AG08396 (cell line): ENCODE data around the gene PARD3.
"Not testable (repeated sequence)": the region's sequence is repeated elsewhere in the genome, so short reads cannot be mapped to it uniquely, and the experiment has no call there.

Experiments
- DNase-seq: peaks from one replicate; pipeline ENCODE4 v3.0.0; 2012; ENCODE audit warnings: low spot score, mixed read lengths

The PARD3 gene

GRCh38 chr10:34715511-34716187 is 99.4 kb downstream of the PARD3 start:
- DNase-seq = no peak

- DNase-seq = peak; percentile 34
Measured at GRCh38 chr10:34713875-34714274, 101.2 kb downstream of the PARD3 start.

GRCh38 chr10:34711500-34711899 is 103.6 kb downstream of the PARD3 start:
- DNase-seq = no peak

GRCh38 chr10:34710391-34710751 is 104.7 kb downstream of the PARD3 start:
- DNase-seq = peak; percentile 58

GRCh38 chr10:34709637-34710390 is 105.3 kb downstream of the PARD3 start:
- DNase-seq = no peak

- DNase-seq = no peak
Measured at GRCh38 chr10:34707656-34708055, 107.4 kb downstream of the PARD3 start.

GRCh38 chr10:34706992-34707391 is 108.1 kb downstream of the PARD3 start:
- not testable (repeated sequence) for DNase-seq

GRCh38 chr10:34706147-34706546 is 108.9 kb downstream of the PARD3 start:
- DNase-seq = no peak

- DNase-seq = no peak
Measured at GRCh38 chr10:34705563-34705962, 109.5 kb downstream of the PARD3 start.

GRCh38 chr10:34704526-34705184 is 110.4 kb downstream of the PARD3 start:
- no peak for DNase-seq

- DNase-seq = no peak
Measured at GRCh38 chr10:34702982-34703381, 112.1 kb downstream of the PARD3 start.

- no peak for DNase-seq
Measured at GRCh38 chr10:34702093-34702937, 112.8 kb downstream of the PARD3 start.

GRCh38 chr10:34701194-34701593 is 113.9 kb downstream of the PARD3 start:
- DNase-seq = no peak

GRCh38 chr10:34700752-34701151 is 114.3 kb downstream of the PARD3 start:
- not testable (repeated sequence) for DNase-seq

GRCh38 chr10:34699904-34700517 is 115.1 kb downstream of the PARD3 start:
- DNase-seq = no peak

GRCh38 chr10:34698979-34699378 is 116.1 kb downstream of the PARD3 start:
- DNase-seq = peak; percentile 50

- no peak for DNase-seq
Measured at GRCh38 chr10:34698248-34698831, 116.8 kb downstream of the PARD3 start.

- no peak for DNase-seq
Measured at GRCh38 chr10:34697351-34698247, 117.5 kb downstream of the PARD3 start.

- peak; percentile 38 for DNase-seq
Measured at GRCh38 chr10:34696423-34696822, 118.7 kb downstream of the PARD3 start.

GRCh38 chr10:34690383-34691049 is 124.6 kb downstream of the PARD3 start:
- DNase-seq = no peak
